A549 treated with GW870086 at 1 μM for 4 hours (cell line): Measurements from ENCODE around the gene ARF4. TPM values are rescaled to one million over a fixed set of nuclear protein-coding genes. Genes with fewer than 3 reads are reported as not detected.

ENCODE experiments used
- total RNA-seq: library from RNA; stranded (reverse); fragments of 200-300 nt; extraction: Qiagen RNA extraction; gene quantifications from 5 replicates; pipeline ENCODE4 v1.2.3, GENCODE V29; 2022; ENCODE audit warnings: low read depth

ARF4 gene
- 151 to 175 TPM (median 156 TPM) in 5 replicates for total RNA-seq

GRCh38 chr3:57597127-57597923 lies at the start of gene ARF4:
Gene ARF4, minus strand, starts transcription at chr3:57597344. Its CDS starts 204 bp downstream, at chr3:57597140.

DNA sequence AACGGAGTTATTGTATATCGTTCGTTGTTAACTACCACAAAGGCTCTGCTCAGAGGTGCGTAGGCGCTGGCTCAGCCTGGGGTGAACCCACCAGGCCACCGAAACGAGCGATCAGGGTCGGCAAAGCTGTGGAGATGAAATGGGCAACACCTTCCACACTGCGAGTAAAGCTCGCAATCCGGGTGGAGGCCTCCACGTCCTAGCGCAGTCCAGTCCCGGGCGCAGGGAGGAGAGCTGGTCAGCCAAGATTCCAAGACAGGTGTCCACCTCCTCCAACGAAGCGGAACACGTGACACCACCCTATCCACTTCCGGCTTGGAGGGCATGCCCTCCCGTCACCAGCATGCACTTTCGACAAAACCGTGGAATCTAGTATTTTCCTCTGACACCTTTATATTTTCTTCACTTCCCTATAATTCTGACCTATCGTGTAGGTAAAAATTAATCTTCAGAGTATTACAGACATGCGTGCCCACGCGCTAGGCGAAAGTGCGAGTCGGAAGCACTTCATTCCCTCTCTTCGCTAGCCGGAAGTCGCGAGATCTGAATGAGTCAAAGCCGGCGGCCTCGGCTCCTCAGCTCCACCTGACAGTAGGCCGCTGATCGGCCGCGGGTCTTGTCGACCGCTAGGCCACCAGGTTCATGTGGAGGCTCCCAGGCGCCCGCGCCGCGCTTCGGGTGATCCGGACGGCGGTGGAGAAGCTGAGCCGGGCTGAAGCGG lies 41.2 kb downstream of the ARF4 start, which contains the start of gene PDE12:
TSS of gene PDE12 (plus strand) at position 537 of the 721 bp plus-strand sequence. CDS start at position 643, 106 bp downstream.

DNA sequence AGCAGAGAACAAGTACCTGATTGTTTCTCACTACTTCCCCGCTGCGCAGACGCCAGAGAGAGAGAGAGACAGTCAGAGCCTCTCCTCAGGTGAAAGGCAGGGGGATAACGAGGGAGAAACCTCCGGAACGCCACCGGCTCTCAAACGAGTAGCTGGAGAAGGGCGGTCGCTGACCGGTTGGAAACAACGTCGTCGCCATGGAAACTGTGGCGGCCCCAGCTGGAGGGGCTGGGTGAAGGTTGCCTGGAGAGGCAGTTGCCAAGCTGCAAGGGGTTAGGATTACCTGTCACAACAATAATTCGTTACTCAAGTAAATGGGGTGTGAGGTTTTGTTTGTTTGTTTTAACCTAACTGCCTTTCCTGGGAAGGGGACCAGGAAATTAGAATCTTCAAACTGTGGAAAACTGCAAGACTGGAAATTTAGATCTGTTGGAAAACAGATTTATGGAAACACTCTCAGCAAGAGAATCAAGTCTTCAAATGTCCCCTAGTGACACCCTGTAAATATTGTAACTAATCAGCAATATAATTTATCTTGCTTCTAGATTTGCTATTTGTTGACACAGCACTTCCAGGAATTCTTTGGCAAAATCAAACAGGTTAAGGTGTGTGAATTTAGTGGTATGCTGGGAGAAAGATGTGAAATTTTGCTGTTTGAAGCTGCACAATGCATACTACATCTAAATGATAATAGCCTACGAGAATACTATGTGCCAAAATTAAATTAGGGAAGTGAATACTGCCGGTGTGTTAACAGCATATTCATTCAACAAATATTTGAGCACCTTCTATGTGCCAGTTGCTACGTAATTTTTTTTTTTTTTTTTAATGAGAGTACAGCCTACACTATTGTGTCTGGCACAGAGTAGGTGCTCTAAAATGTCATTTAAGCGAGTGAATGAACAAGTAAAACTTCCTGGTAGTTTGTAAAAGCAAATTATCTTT lies 52.7 kb downstream of the ARF4 start, which contains the start of gene DNAH12:
TSS of gene DNAH12 (minus strand) at position 164 of the 945 bp plus-strand sequence. CDS start 1,474 bp downstream, outside the sequence.

Other genes with a start within 250 kb of the ARF4 start
- gene DNAH12, start 53.0 kb downstream of the ARF4 start, total RNA-seq, result 0.05 to 0.16 TPM (median 0.08 TPM) in 3 of 5 replicates, not detected in the others
- gene PDE12, start 41.1 kb downstream of the ARF4 start, total RNA-seq, result 14.4 to 16.8 TPM (median 16.3 TPM) in 5 replicates
- gene DENND6A, start 95.7 kb upstream of the ARF4 start, total RNA-seq, result 6.4 to 7.2 TPM (median 6.7 TPM) in 5 replicates
- gene SLMAP, start 159.0 kb upstream of the ARF4 start, total RNA-seq, result 19.9 to 27.5 TPM (median 23.7 TPM) in 5 replicates